Measurements from ENCODE around the gene FSIP1.

FSIP1 gene

DNA sequence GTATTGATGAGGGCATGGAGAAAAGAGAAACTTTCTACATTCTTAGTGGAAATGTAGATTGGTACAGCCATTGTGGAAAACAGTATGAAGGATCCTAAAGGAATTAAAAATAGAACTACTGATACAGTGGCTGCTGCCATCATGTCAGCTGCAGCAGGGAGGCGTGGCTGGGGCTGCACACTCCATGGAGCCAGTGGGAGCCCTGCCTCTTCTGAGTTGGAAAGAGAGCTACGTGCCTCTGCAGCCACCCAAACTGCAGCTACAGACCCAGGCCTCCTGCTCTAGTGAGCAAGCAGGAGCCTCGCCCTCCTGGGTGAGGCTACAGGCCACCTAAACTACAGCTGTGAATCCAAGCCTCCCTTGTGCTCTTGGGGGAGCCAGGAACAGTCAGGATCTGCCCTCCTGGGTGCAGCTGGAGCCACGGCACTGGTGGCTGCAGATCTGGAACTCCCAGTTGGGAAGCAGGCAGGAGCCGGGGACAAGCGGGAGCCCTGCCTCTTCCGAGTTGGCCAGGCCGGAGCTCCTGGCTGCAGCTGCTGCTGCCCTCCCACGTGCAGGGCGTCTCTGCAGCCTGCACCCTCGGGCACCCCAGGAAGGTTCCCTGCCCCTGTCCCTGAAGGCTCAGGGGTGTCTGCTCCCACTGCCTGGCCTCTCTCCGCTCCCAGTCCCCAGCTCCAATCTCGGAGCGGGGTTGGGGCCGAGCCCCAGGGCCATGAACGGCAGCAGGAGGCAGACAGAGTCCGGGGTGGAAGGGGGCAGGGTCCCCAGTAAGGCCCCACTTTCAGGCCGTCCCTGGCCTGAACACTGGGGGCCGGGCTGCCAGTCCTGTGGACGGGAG, 137.3 kb downstream of the FSIP1 start:
- DNase-seq (ENCODE audit: low spot score) = no peak

DNA sequence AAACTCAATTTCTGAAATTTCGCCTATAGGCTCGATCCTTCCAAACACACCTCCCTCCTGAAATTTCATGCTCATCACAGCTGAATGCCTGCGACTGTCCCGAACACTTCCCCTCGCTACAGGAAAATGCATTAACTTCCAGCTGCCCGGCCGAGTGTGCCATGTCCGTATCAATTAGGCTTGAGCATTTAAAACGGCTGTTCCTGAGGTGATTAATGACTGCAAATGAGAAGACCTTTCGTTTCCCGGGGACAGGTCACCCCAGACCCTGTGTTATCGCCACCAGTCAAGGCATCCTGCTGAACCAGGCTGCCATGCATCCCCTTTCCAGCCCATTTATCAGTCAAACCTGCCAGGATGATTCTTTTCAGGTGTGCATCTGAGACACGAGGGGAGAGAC, 138.5 kb downstream of the FSIP1 start:
- no peak for DNase-seq (ENCODE audit: low spot score)

DNA sequence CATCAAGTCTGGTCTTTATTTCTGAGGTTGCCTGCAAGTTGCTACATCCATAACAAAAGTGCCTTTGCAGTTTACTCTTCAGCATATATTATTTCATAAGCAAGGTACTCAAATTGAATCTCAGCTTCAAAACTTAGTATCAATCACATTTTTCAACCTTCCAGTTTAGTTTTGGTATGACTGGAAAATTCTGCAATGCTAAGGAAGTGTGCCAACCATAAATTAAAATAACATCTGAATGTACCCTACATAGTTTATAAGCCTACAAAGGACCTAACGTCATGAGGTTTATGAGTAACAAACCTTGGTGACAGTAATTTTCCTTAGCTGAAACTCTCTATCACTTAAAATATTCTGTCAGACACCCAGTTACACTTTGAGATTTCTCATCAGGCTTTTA, 138.9 kb downstream of the FSIP1 start:
- DNase-seq (ENCODE audit: low spot score) = no peak

DNA sequence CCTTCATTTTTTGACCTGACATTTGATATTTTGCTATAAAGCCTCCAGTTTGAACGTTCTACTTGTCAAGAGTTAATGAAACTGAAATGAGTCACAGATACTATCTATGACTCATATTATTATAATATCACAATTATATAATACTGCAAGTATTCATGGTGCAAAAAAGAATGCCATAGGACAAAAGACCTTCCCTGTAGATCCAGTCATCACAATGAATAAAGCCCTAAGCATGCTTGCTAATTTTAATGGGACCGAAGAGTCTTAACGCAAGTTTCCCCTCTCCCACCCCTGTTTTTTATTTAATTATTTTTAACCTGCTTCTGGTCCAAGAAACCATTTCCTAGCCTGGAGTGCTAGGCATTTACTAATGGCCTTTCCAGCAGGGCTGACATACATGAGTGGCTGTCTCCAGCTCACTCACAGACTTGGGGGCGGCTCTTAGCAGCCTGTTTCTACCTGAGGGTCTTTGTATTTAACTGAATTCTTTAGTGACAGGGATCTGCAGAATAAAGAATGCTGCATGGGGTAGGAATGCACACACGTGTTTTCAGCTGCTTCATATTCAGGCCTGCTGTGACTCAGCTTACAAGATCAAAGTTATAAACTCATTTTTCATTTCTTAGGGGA, 140.5 kb downstream of the FSIP1 start:
- DNase-seq (ENCODE audit: low spot score) = peak; percentile 60

DNA sequence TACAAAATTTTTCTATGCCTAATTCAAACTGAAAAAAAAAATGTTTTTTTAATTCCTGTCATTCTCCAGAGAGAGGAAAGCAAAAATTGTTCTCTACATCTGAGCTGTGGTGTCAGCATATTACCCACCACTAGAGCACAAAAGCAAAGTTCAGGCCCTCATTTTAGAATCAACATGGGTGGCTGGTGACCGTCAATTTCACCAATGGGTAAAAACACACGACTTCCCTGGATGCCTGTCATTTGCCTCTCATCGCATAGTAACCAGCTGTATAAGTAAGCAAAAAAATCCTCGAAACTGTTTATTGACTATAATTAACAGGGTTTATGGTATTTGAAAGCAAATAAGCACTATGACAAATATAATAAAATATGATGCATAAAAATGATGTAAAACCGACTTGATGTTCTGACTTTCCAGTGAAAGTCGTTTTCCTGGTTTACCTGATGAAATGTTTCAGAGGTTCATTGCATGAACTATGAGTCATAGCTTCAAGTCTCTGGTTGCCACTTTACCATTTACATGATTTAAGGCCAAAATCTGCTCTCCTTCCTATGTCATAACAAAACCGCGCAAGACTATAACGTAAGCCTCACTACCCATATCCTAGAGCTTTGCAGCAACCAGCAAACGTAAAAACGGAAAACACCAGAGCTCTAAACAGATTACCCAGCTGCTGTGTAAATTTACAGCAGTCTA, 141.3 kb downstream of the FSIP1 start:
- DNase-seq (ENCODE audit: low spot score) = no peak

DNA sequence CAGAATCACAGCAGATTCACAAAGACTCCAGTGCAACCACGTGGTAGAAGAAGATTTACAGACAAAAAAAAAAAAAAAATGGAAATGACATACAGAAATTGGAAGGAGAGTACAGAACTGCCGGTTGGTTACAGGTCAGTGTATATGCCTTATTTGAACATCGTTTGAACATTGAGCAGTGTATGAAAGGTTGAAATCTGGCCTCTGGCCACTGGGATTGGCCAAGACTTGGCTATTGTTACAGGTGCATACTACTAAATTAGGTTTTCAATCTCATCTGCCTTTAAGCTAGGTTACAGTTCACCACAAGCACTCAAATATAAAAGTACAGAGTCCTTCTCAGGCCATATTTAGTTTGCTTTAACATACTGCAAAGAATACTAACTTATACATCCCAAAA, 142.0 kb downstream of the FSIP1 start:
- no peak for DNase-seq (ENCODE audit: low spot score)

DNA sequence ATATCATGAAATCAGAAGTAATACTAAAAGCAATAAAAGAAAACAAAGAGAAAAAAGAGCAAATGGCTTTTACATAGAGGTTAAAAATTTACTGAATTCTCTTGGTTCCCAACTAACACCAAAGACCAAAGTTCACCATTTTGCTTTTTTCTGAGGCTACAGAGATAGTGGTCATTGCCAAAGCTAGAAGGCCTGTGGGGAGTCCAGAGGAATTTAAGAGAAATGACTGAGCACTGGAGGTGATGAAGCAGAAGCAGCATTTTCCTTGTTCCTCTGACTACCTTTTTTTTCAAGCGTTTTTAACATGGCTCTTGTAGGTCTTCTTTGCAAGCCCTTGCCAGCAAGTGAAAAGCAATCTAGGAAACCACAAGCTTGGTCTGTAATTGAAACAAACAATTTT, 143.6 kb downstream of the FSIP1 start:
- no peak for DNase-seq (ENCODE audit: low spot score)

DNA sequence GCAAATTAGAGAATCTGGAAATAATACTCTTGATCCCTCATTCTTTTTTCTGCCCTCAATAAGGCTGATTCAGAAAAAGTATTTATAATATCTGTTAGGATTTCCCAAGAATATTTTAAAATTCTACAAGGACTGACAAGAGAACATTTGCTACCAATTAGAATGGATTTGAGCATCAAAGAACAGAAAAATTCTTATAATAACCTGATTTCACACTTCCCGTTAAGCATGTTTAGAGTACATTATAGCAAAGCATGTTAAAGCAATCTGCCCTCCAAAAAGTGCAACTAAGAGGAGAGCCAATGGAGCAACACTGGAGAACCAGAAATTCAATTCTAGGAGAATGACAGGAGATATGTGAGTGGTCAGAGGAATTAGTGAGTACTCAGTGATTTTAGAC, 144.6 kb downstream of the FSIP1 start:
- no peak for DNase-seq (ENCODE audit: low spot score)

DNA sequence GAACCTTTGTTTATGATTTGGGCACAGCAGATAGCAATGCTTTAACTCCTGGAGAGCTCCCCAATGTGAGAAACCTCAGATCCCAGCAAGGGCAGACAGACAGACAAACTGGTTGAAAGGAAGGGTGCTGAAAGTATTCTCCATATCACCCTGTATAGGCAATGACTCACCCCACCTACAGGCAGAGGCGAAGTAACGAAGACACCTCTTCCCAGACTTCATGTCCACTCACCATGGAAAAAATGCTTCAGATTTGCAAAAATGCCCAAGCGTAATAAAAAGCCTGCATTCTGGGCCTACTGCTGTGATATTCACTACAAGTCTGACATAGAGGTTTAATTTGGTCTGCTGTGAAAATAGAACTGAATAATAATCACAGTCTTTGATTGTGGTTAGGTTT, 151.3 kb downstream of the FSIP1 start:
- DNase-seq (ENCODE audit: low spot score) = no peak

DNA sequence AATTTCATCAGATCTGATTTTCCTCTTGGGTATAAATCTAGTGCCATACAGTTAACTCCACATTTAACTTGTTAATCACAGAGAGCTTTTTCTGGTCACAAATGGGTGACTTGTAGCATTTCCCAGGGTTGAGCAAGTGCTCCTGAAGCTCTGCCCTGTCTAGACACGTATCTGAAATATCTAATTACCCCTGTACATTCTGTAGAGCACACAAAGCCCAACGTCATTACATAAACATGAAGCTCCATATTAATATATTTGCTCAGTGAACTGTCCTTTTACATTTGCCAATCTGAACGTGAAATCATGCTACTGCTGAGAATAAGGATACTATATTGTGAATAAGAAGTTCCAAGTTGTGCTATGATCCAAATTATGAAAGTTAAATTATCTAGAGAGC, 152.7 kb downstream of the FSIP1 start:
- no peak for DNase-seq (ENCODE audit: low spot score)

DNA sequence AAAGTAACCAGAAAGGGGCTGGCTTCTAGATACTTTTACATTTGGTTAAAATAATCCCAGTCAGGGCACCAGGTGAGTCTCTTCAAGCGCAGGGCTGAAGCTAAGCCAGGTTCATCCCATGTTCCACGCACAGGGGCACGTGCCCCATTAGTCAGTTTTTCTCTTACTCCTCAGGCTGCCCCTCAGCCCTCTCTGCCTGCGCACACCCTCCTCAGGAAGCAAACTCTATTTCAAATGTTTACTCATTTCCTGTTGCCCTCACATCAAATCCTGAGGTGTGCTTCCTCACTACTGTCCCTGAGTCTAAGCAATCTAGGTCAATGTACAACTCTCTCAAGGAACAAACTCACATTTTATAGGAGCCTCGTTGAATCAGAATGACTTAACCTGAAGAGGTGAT, 153.3 kb downstream of the FSIP1 start:
- DNase-seq (ENCODE audit: low spot score) = no peak

DNA sequence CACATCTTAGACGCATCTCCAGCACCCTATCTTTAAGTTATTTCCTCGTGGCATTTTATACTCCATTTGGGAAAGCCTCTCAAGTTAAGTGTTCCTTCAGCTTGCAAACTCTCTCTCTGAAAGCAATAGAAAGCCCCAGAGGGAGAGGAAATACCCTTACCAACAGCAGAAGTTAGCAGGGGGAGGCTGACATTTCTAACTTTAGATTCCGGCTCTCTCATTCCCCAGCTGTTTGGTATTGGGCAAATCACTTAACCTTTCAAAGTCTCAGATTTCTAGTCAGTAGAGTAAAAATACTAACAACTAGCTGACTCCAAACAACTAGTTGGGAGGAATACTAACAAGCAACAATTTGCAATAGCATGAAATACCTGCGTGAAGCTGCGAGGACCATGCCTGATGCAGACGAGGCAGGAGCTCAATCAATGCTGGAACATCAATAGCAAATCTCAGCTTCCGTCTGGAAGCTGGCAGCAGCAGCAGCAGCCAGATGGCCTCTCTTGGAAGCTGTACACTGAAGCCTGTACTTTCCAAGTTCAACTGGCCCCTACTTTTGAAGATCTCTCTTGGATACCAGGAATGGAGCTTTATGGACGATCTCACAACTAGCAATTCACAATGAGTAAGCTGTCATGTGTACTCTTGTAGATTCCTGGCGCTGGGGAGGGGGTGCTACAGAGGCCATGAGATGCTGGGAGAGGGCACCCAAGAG, 153.9 kb downstream of the FSIP1 start:
- no peak for DNase-seq (ENCODE audit: low spot score)

DNA sequence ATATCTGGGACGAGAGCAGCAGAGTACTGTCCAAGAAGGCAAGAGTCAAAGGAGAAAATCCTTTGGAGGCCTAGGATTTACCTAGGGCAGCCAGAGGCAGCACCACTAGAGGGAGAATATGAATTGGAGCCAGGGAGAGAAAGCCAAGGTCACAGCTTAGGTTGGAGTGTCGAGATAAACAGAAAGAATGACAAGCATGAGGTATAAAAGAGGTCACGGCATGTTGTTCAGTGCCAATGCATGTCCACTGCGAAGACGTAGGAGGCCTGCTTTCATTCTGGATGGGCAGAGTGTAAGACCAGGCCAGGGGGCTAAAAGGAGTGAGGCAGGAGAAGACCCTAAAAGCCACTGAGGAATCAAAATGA, 154.5 kb downstream of the FSIP1 start:
- no peak for DNase-seq (ENCODE audit: low spot score)

DNA sequence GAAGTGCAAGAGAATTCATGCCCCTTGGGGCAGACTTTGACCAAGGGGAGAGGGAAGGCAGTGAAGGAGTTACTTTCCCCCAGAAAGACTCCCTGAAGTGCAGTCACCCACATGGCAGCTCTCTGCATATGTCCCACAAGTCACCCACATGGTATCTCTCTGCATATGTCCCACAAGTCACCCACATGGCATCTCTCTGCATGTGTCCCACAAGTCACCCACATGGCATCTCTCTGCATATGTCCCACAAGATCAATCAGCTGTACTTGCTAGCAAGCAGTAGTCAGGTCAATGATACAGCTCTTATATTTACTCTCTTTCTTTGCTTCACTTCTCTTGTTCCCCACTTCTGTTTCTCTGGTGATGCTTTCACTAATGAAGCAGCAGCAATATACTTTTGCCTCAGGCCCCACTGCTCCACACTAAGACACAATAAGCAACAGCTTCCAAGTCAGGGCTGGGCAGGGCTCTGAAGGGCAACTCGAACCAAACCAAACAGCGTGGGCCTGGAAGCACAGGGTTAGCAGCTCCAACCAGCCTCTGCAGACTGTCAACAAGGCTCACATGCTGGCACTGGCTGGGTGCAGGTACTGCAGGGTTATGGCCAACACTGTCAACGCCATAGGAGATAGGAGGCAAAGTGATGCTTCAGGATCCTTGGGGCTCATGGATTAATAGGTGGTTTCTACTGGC, 155.0 kb downstream of the FSIP1 start:
- no peak for DNase-seq (ENCODE audit: low spot score)

DNA sequence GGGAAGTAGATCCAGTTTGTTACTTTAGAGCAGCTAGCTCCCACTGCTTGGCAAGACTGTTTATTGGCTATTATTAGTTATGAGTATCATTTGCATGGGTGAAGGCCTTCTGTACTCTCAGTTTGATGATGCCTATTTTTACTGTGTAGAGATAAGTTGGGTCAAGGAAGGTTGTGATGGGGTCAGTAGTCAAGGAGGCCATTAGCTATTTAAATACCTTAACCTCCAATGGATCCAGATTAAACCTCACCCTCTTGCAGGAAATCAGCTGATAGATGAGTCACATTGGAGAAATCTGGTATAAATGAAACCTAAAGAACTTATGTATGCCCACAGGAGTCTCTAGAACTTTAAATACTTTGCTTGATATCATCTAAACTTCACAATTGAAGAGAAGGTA, 156.8 kb downstream of the FSIP1 start:
- DNase-seq (ENCODE audit: low spot score) = no peak

DNA sequence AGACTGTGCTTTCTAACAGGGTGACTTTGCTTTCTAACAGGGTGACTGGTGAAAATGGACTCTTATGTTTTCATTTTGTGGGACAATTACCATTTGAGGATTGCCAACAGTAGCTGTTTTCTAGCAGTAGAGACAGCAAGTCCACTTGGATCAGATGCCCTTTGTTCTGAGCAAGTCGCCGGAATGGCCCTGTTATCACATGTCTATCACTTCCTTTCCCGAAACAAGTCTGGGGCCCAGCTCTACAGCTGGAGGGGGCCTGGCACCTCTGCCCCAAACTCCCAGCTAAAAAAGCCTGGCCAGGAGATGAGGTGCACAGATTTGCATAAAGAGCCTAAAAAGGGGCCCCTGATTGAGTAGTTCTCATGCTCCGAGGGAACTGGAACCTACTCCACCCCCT, 157.2 kb downstream of the FSIP1 start:
- DNase-seq (ENCODE audit: low spot score) = no peak

DNA sequence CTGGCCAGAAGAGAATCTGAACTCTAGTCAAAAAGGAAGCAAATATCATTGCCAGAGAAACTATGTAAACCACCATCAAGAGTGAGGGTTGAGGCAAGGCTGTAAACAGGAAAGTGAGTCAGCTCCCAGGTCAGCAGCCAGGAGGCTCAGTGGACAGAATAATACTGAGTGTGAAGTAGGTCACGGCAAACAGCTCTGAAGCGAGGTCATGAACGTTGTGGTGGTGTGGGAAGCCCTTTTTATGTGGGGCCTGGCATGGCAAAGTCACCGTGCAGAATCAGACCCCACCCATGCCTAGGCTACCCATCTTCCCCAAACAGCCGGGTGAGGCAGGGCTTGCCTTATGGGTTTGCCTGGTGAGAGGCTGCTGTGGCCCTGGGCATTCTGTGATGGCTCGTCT, 157.8 kb downstream of the FSIP1 start:
- DNase-seq (ENCODE audit: low spot score) = peak; percentile 73

DNA sequence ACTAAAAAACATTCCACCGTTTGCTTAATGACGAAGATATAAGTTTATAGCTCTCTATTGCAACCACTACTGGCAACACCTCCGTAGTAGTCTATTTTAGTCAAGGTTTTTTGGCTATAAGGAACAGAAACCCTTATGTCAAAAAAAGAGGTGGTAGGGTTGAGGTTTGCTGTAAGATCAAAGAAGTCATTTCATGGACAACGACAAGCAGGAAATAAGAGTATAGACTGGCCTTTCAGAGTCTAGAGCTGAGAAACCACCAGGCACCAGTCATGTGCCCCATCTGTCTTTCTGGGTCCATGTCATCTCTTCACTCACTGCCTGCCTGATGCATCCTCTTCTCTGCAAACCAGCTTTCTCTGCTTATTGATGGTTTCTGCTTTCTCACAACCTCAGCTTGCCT, 159.1 kb downstream of the FSIP1 start:
- DNase-seq (ENCODE audit: low spot score) = no peak

DNA sequence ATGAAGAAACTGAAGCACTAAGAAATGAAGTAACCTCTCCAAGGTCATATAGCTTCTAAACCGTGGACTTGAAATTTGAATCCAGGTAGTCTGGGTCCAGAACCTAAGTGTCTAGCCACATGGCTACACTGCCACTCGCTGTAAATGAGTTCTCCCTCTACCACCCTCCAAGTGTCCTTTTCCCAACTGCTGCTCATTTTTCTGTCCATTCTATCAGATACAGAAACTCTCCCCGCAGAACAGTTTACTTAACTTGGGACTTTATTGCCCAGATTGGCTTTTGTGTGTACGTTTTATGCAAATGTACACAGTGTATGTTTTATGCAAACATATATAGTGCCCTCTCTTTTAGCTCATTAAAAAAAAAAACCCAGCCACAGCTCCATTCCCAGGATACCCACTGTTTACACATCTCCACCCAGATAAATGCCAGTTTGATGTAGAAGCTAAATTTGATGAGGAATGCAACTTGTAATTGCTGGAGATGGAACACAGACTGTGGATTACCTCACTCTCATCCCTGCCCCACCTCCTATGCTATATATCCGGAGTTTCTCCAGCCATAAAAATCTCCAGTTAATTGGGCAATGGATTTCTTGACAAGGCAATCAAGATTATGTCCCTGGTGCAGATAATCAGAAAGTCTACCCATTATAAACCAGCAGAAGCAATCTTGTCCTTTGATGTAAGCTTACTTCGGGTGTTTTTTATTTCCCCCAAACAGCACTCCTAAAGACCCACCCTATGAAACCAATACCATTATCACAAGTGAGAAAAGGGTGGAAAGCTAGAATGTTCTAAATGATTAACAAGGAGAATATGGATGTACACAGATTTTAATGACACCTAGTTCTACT, 159.8 kb downstream of the FSIP1 start:
- DNase-seq (ENCODE audit: low spot score) = no peak

DNA sequence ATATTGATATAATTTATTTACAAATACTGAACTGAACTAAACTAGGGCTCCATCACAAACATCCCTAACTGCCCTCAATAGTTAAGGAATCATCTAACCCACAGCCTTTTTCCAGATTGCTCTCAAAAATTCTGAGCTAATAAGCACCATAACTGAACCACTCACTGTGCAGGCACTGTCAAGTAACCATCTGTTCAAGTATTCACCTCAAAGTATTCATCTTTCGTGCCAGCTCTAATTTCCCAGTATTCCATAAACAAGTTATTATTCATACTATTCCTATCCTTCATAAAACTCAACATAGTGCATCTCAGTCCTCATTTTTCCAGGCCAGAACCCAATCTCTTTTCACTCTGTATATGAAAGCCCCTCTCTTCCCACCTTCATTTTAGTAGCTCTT, 160.7 kb downstream of the FSIP1 start:
- no peak for DNase-seq (ENCODE audit: low spot score)

DNA sequence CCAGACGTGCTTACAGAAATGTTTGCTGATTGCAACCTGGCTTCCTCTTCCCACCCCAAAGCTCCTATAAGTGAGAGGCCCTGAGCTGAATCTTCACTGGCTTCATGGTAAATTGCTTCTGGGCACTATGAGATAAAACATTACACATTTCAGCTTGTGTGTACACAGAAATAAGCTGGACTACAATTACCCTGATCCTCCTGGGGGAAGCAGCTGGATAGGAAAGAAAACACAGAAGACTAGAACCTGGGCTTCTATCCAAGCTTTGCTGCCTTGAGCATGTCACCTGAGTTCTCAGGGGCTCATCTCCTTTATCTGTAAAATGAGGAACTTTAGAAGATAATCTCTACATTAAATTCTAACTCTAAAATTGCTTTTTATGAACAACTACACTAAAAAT, 161.4 kb downstream of the FSIP1 start:
- DNase-seq (ENCODE audit: low spot score) = no peak

Measured in AG08396 (cell line).